GM18867 (cell line): ENCODE data around the gene VPS9D1.
"Not testable (repeated sequence)": the region's sequence is repeated elsewhere in the genome, so short reads cannot be mapped to it uniquely, and the experiment has no call there.

Experiments
- ATAC-seq: cut with Tn5 transposase; IDR thresholded peaks from one replicate; pipeline ENCODE4 v1.9.1; 2021; ENCODE audit warnings: mild to moderate bottlenecking, moderate library complexity; ENCODE audit not compliant: unreplicated experiment

VPS9D1 gene

DNA sequence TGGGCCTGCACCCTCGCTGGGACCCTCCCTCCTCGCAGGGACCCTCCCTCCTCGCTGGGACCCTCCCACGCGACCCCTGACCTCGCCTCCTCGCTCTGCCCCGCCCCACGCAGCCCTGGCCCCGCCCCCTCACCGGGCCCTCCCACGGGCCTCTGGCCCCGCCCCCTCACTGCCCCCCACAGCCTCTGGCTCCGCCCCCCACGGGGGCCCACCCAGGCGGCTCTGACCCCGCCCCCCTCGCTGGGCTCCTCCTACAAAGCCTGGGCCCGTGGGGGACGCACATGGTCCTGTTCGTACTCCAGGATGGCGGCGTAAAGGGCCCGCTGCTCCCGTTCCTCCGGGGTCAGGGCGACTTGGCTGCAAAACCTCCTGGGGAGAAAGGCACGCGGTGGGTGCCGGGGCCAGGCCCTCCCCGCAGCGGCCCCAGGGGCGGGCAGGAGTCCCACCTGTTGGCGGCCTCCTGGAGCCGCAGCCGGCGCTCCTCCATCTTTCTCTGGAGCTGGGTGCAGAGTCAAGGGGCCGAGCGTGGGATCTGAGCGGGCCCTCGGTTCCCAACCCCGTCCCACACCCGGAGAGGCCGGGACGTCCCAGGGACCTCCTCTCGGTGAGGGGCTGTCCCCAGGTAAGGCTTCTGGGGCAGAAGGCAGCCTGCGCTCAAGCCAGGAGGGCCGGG lies 9.0 kb downstream of the VPS9D1 start:
- peak; percentile 45 for ATAC-seq

DNA sequence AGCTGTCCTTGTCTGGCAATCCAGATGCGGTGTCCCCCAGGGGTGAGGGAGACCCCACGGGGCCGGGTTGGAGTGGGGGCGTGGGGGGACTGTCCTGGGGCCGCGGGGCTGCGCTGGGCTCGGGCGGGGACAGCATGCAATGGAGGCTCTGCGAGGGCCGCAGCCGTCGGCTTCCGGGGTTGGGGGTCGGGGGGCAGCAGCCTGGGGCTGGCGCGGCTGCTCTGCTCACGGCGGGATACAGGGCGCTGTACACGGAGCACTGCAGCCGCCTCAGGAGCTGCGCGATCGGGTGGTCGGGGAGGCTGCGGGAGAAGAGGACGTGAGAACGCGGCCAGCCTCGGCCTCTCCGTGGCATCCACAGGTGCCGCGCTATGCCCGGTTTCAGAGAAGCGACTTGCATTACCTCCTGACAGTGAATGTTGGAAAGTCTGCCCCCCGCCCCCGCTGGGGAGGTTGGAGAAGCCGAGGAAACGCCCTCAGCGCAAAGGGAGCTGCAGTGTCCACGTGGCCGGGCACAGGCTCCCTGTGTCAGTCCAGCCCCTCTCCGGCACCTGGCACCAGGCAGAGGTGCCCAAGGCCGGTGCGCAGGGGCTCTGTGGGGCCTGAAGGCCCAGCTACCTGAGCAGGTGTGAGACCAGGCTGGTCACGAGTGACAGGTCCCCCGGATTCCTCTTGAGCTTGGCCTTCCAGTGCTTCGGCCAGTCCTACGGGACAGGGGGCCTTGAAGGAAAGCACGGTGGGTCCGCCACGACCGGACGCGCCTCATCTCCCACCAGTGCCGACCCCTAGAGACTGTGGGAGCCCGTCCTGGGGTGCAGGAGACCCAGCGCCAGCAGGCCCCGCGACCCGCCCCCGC lies 9.8 kb downstream of the VPS9D1 start:
- ATAC-seq: no peak

DNA sequence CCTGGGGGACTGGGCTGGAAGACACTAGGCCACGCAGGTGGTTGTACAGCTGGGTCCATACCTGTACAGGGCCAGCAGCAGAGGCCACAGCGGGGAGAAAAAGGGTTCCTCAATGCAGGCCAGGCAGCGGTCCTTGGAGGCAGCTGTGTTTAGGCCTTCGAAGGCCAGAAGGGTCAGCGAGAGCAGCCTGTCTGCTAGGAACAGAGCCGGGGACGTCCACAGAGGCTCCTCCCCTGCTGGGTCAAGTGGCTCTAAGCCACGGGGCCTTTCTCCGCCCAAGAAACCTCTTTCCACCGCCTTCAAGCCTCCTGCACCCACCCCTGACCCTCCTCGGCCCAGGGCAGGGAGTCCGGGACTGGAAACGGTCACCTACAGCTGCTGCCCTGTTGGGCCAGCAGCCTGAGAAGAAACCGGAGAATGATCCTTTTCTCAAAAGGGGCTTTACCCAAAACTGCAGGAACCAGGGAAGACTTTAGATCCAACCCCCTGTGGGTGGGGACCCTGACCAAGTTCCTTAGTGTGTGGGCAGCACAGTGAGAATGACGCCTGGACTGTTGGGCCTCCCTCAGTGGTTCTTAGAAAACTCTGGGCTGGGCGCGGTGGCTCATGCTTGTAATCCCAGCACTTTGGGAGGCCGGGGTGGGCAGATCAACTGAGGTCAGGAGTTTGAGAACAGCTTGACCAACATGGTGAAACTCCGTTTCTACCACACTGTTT lies 10.8 kb downstream of the VPS9D1 start:
- ATAC-seq: no peak

DNA sequence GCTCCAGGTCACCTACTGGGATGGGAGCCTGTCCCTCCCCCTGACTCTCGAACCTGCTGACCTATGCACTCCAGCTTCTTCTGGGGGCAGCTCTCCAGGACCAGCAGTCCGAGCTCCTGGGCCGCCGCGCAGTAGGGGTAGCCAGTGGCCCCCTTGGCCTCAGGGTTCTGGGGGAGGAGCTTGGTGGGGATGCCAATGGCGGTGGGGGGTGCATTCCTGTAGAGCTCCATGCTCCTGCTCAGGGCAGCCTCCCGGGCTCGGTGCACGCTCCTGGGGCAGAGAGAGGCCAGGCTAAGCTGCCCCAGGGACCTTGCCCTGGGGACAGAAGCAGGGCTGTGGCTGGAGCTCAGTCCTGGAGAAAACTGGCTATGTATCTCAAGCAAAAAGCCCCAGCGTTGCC lies 11.5 kb downstream of the VPS9D1 start:
- no peak for ATAC-seq

DNA sequence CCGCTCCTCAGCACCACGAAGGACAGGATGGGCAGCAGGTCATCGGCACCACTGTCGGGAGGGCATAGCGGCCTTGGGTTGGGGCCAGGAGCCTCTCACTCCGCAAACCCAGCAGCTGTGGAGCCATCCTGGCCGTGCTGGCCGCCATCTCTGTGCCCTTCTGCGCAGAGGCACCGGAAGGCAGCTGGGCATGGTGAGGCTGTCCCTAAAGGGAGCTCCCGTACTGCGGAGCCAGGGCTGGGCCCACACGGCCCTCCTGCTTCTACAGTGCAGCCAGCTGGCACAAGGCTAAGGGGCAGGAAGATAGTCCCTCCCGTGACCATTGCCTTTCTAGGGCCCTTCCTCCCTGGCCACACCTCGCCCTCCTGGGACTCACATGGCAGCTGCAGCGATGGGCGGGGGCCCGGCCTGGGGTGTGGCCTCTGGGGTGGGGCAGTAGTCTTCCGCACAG lies 12.2 kb downstream of the VPS9D1 start:
- ATAC-seq: no peak

DNA sequence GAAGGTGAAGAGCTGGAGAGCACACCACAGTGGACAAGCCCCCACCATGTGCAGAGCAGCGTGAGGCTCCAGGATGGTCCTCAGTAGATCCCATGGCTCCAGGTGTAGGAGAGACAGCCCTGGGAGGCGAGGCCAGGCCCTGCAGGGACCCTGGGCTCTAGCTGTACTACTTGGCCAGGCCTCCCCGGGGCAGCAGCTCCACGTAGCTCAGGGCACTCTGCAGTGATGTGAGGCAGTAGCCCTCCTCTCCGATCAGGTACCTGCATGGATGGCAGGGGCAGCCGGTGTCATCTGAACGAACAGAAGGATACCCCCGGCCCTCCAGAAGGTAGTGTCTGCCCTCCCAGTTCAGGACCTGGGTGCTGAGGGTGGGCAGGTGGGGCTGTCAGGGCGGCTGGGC lies 13.0 kb downstream of the VPS9D1 start:
- no peak for ATAC-seq

DNA sequence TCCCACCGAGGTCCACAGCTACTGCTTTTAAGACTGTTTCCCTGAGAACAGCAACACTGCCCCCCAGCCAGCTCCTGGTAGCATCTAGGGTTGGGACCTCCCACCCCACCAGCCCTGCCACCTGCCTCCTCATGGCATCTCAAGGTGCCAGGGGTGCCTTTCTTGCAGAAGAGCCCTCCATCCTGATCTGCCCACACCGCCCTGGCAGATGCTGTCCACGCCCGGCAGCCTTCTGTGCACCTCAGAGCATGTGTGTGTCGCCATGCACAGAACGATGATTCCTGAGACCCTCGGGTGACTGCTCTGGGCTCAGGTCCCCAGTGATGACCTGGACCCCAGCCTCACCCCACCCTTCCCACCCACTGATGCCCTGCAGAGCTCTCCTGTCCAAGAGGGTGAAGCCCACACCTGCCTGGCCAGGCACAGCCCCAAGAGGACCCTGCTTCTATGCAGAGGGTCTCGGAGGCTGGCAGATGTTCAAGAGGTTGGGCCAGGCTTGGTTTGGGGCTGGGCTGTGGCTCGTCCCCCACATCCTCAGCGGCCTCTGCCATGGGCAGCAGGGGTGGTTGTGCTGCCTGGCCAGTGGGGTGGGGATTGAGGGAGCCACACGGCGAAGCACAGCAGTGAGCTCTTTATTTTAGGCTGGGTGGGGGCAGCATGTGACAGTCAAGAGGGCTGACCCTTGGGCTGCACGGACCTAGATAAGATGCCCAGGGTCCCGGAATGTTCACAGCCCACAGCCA lies 14.0 kb downstream of the VPS9D1 start:
- ATAC-seq: no peak

DNA sequence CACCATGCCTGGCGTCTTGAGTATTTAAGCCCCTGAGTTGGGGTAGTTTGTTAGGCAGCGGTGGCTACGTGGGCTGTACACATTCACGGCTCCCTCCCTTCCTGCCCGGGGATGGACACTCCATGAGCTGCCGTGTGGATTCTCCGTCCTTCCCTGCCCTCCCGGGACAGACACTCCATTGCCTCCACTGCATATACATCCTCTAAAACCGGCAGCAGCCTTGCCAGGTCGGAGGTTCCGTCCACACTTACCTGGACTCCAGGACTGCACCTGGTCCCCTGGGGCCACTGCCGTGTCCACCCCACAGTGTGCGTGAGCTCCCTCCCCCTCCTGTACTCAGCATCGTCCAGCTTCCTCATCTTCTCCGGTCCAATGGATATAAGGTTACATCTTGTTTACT lies 15.7 kb downstream of the VPS9D1 start:
- ATAC-seq: no peak

DNA sequence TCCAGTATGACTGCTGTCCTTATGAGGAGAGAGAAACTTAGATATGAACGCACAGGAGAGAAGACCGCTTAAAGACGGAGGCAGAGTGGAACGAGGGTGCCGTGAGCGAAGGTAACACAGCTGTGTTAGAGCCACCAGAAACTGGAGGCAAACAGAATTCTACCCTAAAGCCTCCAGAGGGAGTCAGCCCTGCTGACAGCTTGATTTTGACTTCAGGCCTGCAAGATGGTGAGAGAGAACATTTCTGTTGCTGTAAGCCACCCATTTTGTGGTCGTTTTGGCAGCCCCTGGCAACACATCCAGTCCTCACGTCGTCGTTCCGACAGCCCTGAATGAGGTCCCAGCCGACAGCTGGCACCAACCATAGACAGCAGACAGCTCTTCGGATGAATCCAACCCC lies 16.4 kb downstream of the VPS9D1 start:
- no peak for ATAC-seq

DNA sequence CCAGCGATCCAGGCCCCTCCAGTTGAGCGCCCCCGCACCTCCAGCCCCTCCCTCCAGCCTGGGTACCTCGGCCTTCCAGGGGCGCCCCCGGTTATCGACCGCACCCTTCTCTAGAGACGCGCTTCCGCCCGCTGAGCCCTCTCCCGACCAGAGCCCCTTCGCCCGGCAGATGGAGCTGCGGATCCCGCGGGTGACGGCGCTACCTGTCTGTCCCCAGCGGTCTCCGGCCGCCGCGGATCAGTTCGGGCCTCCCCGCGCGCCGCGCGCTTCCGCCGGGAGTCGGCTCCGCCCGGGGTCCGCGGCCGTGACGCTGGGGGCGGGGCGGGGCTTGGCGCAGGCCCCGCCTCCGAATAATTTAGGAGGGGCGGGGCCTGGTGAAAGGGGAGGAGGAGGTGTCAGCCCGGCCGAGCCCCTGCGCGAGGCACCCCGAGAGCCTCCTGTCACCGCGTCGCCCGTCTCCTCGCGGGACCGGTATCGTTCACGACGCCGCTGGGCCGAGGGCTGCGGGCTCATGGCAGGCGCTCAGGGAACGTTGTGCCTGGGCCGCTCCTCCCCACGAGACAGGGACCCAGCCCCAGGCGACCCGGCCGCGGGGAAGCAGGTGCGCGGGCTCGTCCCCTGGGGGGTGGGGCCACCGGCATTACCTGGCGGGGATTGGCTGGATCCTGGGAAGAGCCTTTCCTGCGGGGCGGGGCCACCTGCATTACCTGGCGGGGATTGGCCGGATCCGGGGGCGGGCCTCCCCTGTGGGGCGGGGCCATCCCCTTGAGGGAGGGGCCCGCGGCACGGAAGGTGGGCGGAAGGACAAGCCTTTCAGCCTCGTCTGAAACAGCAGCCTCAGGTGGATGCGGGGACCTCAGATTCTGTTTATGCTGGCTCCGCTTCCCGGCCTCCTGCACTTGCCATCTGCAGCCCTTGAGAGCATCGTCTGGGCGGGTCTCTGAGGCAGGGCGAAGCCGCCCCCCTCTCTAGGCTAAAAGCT lies 19.0 kb downstream of the VPS9D1 start, which contains the start of gene SPATA2L:
SPATA2L (minus strand) TSS at position 281 of the 982 bp plus-strand sequence. CDS start 473 bp downstream, outside the sequence.
- peak; percentile 61 for ATAC-seq

DNA sequence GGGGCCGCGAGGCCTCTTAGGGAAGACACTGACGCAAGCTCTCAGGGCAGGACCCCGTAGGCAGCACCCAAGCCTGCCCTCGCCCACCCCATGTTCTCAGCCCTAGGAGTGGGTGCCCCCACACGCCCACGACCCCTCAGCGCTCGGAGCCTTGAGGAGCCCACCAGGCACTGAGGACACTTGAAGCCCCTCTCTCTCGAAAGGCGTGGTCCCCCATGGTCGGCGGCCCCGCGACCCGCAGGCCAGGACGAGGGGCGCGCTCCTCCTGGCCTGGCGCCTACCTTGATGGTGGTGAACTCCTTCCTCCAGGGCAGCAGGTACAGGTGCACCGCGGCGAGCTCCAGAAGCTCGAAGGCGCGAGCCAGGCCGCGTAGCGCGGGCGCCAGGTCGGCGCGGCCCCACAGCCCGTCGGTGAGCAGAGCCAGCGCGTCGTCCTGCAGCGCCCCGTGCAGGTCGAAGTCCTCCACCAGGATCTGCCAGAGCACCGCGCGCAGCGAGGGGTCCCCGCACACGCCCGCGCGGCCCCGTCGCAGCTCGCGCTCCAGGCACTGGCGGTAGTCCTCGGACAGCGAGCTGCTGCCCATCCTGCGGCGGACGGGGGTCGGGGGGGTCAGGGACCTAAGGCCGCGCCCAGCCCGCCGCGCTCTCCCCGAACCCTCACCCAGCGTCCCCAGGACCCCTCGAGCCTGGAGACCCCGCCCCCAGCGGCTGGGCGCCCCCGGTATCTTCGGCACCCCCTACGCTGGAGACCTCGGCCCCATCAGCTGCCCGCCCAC lies 19.9 kb downstream of the VPS9D1 start:
- no peak for ATAC-seq

DNA sequence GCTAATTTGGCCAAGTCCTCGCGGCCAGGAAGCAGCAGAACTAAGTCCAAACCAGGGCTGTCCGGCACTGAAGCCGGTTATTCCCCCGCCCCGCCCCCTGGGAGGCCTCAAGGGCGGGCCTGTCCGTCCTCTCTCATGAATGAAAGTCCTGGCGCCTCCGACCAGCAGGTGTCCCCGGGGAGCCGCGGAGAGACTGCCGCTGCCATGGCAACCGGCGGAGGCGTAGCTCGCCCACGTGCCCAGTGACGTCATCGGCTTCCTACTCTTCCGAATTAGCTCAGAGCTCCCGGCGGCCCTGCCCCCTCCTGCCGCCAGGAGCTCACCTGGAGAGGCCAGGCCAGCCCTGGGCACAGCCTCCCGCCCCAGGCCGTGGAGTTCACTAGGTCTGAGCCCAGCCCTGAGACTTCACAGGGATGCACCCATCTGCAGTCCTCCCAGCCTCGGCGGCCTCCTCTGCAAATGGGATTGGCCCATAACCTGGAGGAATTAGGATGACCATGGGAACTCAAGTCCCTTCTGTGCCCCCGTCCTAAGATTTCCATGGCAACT lies 20.5 kb downstream of the VPS9D1 start:
- ATAC-seq: peak; percentile 44

DNA sequence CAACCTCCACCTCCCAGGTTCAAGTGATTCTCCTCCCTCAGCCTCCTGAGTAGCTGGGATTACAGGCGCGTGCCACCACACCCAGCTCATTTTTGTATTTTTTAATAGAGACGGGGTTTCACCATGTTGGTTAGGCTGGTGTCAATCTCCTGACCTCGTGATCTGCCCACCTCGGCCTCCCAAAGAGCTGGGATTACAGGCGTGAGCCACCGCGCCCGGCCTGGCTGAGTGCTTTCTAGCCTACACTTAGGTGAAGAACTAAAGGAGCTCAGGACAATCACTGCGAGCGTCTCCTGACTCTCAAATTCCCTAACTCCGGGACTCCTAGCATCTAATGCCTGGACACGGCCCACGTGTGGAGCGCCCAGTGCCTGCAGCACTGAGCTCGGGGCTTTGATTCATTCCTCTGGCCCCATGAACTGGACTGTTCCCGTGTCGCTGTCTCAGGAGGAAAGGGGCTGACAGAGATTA lies 21.0 kb downstream of the VPS9D1 start:
- not testable (repeated sequence) for ATAC-seq

DNA sequence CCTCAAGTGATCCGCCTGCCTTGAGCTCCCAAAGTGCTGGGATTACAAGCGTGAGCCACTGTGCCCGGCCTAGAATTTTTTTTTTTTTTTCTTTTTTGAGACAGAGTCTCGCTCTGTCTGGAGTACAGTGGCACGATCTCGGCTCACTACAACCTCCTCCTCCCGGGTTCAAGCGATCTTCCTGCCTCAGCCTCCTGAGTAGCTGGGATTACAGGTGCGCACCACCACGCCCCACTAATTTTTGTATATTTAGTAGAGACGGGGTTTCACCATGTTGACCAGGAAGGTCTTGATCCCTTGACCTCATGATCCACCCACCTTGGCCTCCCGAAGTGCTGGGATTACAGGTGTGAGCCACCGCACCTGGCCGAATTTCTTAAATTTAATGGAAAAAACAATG lies 22.0 kb downstream of the VPS9D1 start:
- ATAC-seq: not testable (repeated sequence)

DNA sequence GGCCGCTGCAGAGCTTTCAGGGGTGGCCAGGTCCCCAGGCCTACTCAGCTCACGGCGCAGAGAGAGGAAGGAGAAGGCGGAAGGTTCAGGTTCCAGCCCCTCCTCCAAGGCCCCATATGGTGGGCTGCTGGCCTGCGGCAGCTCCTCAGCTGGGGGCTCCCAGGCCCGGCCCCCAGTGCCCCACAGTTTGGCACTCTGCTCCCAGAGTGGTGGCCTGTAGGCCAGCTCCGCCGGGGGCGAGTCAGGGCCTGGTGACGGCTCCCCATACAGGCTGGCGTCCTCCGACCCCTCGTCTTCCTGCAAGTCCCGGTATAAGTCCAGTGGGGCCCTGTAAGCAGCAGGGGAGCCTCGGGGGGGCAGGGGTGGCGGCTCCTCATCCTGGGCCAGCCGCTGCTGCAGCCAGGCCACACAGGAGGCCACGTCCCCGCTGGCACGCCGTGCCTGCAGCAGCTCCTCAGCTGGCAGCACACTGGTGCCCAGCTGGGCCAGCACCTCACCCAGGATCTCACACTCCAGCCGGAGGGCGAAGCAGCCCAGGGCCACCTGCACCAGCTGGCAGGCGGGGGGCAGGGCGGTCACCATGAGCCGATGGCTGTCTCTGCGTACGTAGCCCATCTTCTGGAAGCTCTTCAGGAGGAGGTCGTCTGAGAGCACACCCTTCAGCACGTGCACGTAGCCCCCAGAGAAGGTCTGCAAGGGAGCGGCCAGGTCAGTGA lies 22.9 kb downstream of the VPS9D1 start:
- no peak for ATAC-seq

DNA sequence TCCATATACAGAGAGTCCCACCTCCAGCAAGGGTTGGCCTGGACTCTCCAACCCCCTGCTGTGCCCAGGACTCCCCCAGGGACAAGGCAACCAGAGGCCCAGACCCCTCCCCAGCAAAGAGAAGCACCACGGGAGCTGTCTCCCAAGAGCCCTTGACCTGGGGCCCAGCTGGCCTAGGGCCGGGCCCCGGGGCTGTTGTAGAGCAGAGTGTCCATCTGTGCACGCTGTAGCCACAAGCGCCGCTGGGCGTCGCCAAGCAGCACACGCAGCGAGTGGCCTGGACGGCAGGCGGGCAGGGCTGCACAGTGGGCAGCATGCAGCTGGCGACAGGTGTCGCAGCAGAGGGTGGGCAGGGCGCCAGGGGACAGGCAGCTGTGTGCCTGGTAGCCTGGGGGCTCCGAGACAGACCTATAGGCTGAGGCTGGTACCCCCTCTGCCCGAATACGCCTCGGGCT lies 23.5 kb downstream of the VPS9D1 start:
- ATAC-seq: no peak

DNA sequence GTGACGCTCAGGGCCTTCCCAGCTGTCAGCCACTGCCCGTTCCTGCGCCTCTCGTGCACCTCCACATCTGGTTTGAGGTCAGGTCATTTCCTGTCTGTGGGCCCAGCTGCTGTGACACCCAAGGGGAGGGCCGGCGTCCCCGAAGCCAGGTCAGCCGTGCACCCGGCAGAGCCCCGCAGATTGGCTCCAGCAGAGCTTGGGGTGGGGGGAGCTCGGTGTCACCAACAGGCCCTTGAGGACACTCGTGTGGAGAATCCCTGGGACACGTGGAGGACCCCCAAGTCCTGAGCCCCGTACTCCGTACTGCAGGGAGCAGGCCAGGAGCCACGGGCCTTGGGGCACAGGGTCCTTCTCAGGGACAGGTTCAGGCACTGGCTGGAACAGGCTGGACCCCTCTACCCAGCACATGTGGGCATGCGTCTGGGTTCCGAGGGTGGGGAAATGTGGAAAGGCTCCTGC lies 24.0 kb downstream of the VPS9D1 start:
- no peak for ATAC-seq
